ENCODE results near the gene USH1G.

USH1G gene

DNA sequence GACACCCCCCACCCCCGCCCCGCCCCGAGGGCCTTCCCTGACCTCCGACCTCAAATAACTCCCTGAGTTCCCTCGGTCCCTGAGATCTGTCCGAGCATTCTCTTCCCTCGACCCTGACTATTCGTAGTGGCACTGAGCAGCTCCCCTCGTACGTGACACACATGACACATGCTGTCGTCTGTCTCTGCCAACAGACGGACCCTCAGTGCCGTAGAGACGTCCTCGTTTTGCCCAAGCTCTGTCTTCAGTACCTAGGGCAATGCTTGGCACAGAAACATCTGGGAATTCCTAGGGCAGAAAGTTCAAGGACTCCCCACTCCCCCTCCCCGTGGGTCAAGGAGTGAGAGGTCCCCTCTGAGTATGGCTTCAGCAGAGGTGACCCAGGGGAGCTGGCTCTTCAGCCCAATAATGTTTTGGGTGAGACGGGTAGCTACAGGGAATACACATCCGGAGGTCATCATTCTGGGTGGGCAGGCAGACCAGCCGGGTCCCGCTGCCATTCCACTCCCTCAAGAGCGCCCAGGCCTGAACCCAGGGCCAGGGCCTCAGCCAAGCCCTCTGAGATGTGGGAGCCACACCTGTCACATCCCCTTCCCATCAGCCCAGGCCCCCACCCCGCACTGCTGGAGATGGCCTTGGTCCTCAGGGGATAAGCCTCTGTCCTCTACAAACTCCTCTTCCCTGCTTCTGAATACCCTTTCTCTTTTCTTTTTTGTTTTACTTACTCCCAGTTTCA is 29.0 kb downstream of the USH1G start:
- no peak overlapping the region for H3K4me3 ChIP-seq (ENCODE audit: low read length)
- DNase-seq (ENCODE audit: low read depth): no peak
- H3K27me3 ChIP-seq (replicated peaks; ENCODE audit: control insufficient read depth, insufficient read depth, low read length): peaks cover 60% of the 10 kb centered on the region

GRCh38 chr17:74892974-74893911 is 29.8 kb downstream of the USH1G start, which contains the start of gene FADS6:
Gene FADS6, minus strand, starts transcription at chr17:74893633. Its CDS starts 38 bp downstream, at chr17:74893595.
- no peaks in the 10 kb centered on the region for H3K9me3 ChIP-seq (ENCODE audit: control insufficient read depth, low read length)
- no peak within 1 kb of the TSS for H3K4me3 ChIP-seq (ENCODE audit: low read length)
- H3K4me1 ChIP-seq (ENCODE audit: control insufficient read depth, insufficient read depth, low read length): no peaks in the 10 kb centered on the region
- no peak for DNase-seq (ENCODE audit: low read depth)
- peaks cover 69% of the 10 kb centered on the region for H3K27me3 ChIP-seq (replicated peaks; ENCODE audit: control insufficient read depth, insufficient read depth, low read length)
- no peak within 1 kb of the TSS for H3K9ac ChIP-seq (ENCODE audit: low read length)
- no peaks in the 10 kb centered on the region for H3K36me3 ChIP-seq (ENCODE audit: control insufficient read depth, insufficient read depth, low read length, severe bottlenecking)

More for the DNA sequence above, 29.0 kb downstream of the USH1G start:
- Histone ChIP-seq H3K9me3 (ENCODE audit: control insufficient read depth, low read length) (no peaks in the 10 kb centered on the region), H3K4me1 (ENCODE audit: control insufficient read depth, insufficient read depth, low read length) (no peaks in the 10 kb centered on the region), H3K9ac (ENCODE audit: low read length) (no peak overlapping the region), H3K36me3 (ENCODE audit: control insufficient read depth, insufficient read depth, low read length, severe bottlenecking) (no peaks in the 10 kb centered on the region)

DNA sequence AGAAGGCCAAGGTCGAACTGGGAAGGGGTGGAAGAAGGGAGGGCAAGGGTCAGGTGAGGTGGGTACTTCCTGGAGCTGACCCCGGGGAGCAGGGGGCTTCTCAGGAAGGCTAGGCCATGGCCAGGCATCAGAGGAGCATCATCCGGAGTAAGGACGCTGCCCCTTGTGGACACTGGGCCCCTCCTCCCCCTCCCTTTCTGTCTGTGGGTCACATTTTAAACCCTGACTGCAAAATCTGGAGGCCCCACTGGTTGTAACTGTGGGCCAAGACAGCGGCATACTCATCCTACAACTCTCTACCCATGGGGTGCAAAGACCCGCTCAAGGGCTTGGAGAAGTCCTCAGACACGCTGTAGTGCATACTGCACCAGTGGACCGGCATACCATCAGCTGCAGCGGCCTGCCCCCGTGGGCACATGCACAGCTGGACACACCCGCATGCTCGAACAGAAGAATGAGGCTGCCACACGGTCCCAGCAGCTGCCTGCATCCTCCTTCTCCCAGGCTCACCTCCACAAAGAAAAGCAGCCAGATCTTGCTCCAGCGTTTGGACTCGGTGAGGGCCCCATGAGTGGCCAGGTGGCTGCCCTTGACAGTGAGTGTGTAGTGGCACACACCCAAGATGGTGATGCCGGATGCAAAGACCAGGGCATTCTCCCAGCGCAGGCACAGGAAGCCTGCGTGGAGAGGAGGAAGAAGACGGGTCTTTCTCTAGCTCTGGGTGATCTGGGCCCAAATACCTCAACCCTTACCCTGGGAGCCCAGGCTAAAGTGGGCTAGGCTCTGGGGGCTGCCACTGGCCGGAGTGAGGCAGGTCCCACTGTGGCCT is 30.8 kb downstream of the USH1G start:
- H3K9ac ChIP-seq (ENCODE audit: low read length): no peak overlapping the region
- no peaks in the 10 kb centered on the region for H3K4me1 ChIP-seq (ENCODE audit: control insufficient read depth, insufficient read depth, low read length)
- no peaks in the 10 kb centered on the region for H3K36me3 ChIP-seq (ENCODE audit: control insufficient read depth, insufficient read depth, low read length, severe bottlenecking)
- no peak overlapping the region for H3K4me3 ChIP-seq (ENCODE audit: low read length)
- DNase-seq (ENCODE audit: low read depth): no peak
- H3K9me3 ChIP-seq (ENCODE audit: control insufficient read depth, low read length): no peaks in the 10 kb centered on the region
- H3K27me3 ChIP-seq (replicated peaks; ENCODE audit: control insufficient read depth, insufficient read depth, low read length): peaks cover 71% of the 10 kb centered on the region

- Histone ChIP-seq H3K4me3 (ENCODE audit: low read length) (no peak overlapping the region), H3K36me3 (ENCODE audit: control insufficient read depth, insufficient read depth, low read length, severe bottlenecking) (no peaks in the 10 kb centered on the region), H3K9me3 (ENCODE audit: control insufficient read depth, low read length) (no peaks in the 10 kb centered on the region), H3K9ac (ENCODE audit: low read length) (no peak overlapping the region), H3K4me1 (ENCODE audit: control insufficient read depth, insufficient read depth, low read length) (no peaks in the 10 kb centered on the region), H3K27me3 (replicated peaks; ENCODE audit: control insufficient read depth, insufficient read depth, low read length) (peaks cover 66% of the 10 kb centered on the region)
- DNase-seq (ENCODE audit: low read depth): no peak
Measured at GRCh38 chr17:74890554-74890953, 32.5 kb downstream of the USH1G start.

DNA sequence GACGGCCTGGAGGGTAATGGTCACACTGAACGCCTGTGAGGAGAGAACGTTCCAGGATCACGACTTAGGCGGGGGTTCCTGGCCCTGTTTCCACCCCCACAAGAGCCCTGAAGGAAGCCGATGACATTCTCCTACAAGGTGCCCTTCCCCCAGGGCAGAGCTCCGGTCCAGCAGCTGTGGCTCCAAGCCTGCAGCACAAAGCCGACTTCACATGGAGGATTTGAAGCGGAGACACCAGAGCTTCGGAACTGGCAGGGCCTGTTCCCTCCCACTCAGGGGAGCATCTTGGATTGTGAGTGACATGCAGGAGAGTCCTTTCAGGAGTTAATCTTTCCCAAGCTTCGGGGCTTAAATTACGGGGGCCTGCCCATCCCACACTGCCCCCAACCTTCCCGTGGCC is 34.6 kb downstream of the USH1G start:
- H3K4me1 ChIP-seq (ENCODE audit: control insufficient read depth, insufficient read depth, low read length): no peaks in the 10 kb centered on the region
- no peak overlapping the region for H3K4me3 ChIP-seq (ENCODE audit: low read length)
- H3K9me3 ChIP-seq (ENCODE audit: control insufficient read depth, low read length): no peaks in the 10 kb centered on the region
- no peak overlapping the region for H3K9ac ChIP-seq (ENCODE audit: low read length)
- DNase-seq (ENCODE audit: low read depth): no peak
- H3K36me3 ChIP-seq (ENCODE audit: control insufficient read depth, insufficient read depth, low read length, severe bottlenecking): no peaks in the 10 kb centered on the region
- peaks cover 57% of the 10 kb centered on the region for H3K27me3 ChIP-seq (replicated peaks; ENCODE audit: control insufficient read depth, insufficient read depth, low read length)

DNA sequence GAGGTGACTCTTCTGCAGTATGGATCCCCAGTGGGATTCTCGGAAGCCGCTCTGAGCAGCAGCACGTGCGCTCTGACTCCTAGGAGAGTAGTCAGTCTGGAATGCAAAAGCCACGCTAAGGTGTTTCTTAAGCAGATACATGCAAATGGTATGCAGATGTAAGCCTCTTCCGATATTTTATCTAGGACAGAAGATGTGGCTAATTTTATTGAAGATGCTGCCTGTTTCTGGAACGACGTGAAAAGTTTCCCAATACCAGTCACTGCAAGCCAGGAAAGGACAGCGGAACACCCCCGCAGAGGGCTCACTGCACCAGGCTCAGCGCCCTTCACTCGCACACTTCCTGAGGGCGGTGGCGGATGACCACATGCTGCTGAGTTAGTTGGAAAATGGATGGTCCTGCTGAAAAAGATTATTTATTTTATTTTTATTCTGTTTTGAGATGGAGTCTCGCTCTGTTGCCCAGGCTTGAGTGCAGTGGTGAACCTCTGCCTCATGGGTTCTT is 39.8 kb downstream of the USH1G start:
- no peak for DNase-seq (ENCODE audit: low read depth)
- H3K4me3 ChIP-seq (ENCODE audit: low read length): no peak overlapping the region
- no peak overlapping the region for H3K9ac ChIP-seq (ENCODE audit: low read length)
- H3K27me3 ChIP-seq (replicated peaks; ENCODE audit: control insufficient read depth, insufficient read depth, low read length): peaks cover 44% of the 10 kb centered on the region
- H3K36me3 ChIP-seq (ENCODE audit: control insufficient read depth, insufficient read depth, low read length, severe bottlenecking): no peaks in the 10 kb centered on the region
- no peaks in the 10 kb centered on the region for H3K4me1 ChIP-seq (ENCODE audit: control insufficient read depth, insufficient read depth, low read length)
- no peaks in the 10 kb centered on the region for H3K9me3 ChIP-seq (ENCODE audit: control insufficient read depth, low read length)

DNA sequence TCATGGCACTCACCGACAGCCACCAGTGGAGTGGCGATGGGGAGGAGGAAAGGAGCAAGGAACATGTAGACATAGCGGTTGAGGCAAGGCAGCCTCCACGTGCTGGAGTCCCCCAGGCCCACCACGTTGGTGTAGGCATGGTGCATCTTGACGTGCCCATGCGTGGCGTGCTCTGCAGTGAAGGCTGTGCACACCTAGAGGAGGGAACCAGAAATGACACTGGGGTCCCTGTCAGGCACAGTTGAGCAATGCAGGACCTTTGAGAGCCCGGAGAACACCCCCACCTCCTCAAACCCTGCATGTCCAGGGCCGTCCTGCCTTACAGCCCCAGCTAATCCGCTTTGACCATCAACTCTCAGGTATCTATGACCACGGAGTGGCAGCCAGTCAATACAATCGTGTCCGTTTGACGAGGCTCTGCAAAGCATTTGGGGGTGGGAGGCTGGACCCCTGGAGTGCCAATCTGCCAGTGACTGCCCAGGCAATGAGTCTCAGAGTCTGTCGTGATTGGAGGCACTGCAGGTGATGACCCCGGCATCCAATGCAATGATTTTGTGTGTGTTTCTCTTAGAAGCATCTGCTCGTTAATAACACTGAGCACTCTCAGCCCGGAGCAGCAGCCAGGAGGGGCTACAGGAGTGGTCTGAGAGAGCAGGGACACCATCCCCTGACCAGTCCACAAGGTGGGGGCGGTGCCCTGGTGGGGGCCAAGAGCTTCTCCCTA is 40.4 kb downstream of the USH1G start:
- Histone ChIP-seq H3K27me3 (replicated peaks; ENCODE audit: control insufficient read depth, insufficient read depth, low read length) (peaks cover 41% of the 10 kb centered on the region), H3K9me3 (ENCODE audit: control insufficient read depth, low read length) (no peaks in the 10 kb centered on the region), H3K36me3 (ENCODE audit: control insufficient read depth, insufficient read depth, low read length, severe bottlenecking) (no peaks in the 10 kb centered on the region), H3K4me3 (ENCODE audit: low read length) (no peak overlapping the region), H3K4me1 (ENCODE audit: control insufficient read depth, insufficient read depth, low read length) (no peaks in the 10 kb centered on the region), H3K9ac (ENCODE audit: low read length) (no peak overlapping the region)
- no peak for DNase-seq (ENCODE audit: low read depth)

- Histone ChIP-seq H3K36me3 (ENCODE audit: control insufficient read depth, insufficient read depth, low read length, severe bottlenecking) (no peaks in the 10 kb centered on the region), H3K27me3 (replicated peaks; ENCODE audit: control insufficient read depth, insufficient read depth, low read length) (peaks cover 35% of the 10 kb centered on the region)
Measured at GRCh38 chr17:74881073-74881472, 42.0 kb downstream of the USH1G start.

GRCh38 chr17:74879308-74879707 is 43.7 kb downstream of the USH1G start:
- H3K27me3 ChIP-seq (replicated peaks; ENCODE audit: control insufficient read depth, insufficient read depth, low read length): peaks cover 25% of the 10 kb centered on the region

More at GRCh38 chr17:74881073-74881472, 42.0 kb downstream of the USH1G start:
- no peaks in the 10 kb centered on the region for H3K4me1 ChIP-seq (ENCODE audit: control insufficient read depth, insufficient read depth, low read length)
- no peak overlapping the region for H3K9ac ChIP-seq (ENCODE audit: low read length)
- no peaks in the 10 kb centered on the region for H3K9me3 ChIP-seq (ENCODE audit: control insufficient read depth, low read length)
- no peak overlapping the region for H3K4me3 ChIP-seq (ENCODE audit: low read length)
- DNase-seq (ENCODE audit: low read depth): no peak

DNA sequence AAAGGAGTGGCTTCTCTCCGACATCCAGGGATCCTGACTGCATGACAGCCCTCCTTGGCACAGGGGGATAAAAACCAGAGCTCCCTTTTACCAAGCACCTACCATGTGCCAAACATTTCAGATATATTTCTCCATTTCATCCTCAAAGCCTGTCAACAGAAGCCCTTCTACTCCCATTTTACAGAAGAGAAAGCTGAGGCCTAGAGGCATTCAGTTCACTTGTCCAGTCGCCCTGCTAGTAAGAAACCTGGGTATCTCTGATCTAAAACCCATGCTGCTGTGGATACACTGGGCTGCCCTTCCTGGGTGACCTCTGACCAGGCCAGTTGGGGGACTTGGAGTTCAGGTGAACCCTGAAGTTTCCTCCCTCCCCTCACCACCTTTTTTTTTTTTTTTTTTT is 44.4 kb downstream of the USH1G start:
- H3K36me3 ChIP-seq (ENCODE audit: control insufficient read depth, insufficient read depth, low read length, severe bottlenecking): no peaks in the 10 kb centered on the region
- no peak overlapping the region for H3K4me3 ChIP-seq (ENCODE audit: low read length)
- no peak for DNase-seq (ENCODE audit: low read depth)
- H3K9me3 ChIP-seq (ENCODE audit: control insufficient read depth, low read length): no peaks in the 10 kb centered on the region
- no peak overlapping the region for H3K9ac ChIP-seq (ENCODE audit: low read length)
- H3K27me3 ChIP-seq (replicated peaks; ENCODE audit: control insufficient read depth, insufficient read depth, low read length): peaks cover 25% of the 10 kb centered on the region
- H3K4me1 ChIP-seq (ENCODE audit: control insufficient read depth, insufficient read depth, low read length): peaks cover 5% of the 10 kb centered on the region

More at GRCh38 chr17:74879308-74879707, 43.7 kb downstream of the USH1G start:
- Histone ChIP-seq H3K36me3 (ENCODE audit: control insufficient read depth, insufficient read depth, low read length, severe bottlenecking) (no peaks in the 10 kb centered on the region), H3K9me3 (ENCODE audit: control insufficient read depth, low read length) (no peaks in the 10 kb centered on the region), H3K9ac (ENCODE audit: low read length) (no peak overlapping the region), H3K4me1 (ENCODE audit: control insufficient read depth, insufficient read depth, low read length) (no peaks in the 10 kb centered on the region), H3K4me3 (ENCODE audit: low read length) (no peak overlapping the region)
- no peak for DNase-seq (ENCODE audit: low read depth)
